Keratinocyte (primary cell): Measurements from ENCODE around the gene ADAMTS4. TPM values are rescaled to one million over a fixed set of nuclear protein-coding genes. Genes with fewer than 3 reads are reported as not detected.

ENCODE experiments used
- DNase-seq: peaks from one replicate; pipeline ENCODE4 v3.0.0-alpha.2; 2011; ENCODE audit warnings: low read depth, missing footprints, low spot score
- FAIRE-seq: peaks from 2 replicates; lab custom pipeline; 2011; peaks lifted over from hg19 to GRCh38; lab: Jason Lieb, UNC
- H2AFZ ChIP-seq: 2 replicates; pipeline ENCODE4 v1.6.0; 2012; ENCODE audit warnings: low read length, control low read depth, inconsistent platforms; ENCODE audit not compliant: control insufficient read depth
- H3K27ac ChIP-seq: 2 replicates; pipeline ENCODE4 v1.5.1; 2011; ENCODE audit warnings: low read length; ENCODE audit not compliant: control insufficient read depth, insufficient read depth
- H3K27me3 ChIP-seq: 3 replicates; pipeline ENCODE4 v1.6.0; 2011; ENCODE audit warnings: low read length; ENCODE audit not compliant: control insufficient read depth, insufficient read depth; ENCODE audit errors: extremely low read depth
- H3K36me3 ChIP-seq, 2 experiments: 2 replicates in 1 of 2; 3 replicates in 1 of 2; pipeline ENCODE4 v1.5.1; 2011; ENCODE audit warnings: low read length in 2 of 2, mild to moderate bottlenecking in 1 of 2; ENCODE audit not compliant: control insufficient read depth in 2 of 2, insufficient read depth in 2 of 2; ENCODE audit errors: extremely low read depth in 1 of 2
- H3K4me1 ChIP-seq: 3 replicates; pipeline ENCODE4 v1.5.1; 2011; ENCODE audit warnings: low read length; ENCODE audit not compliant: control insufficient read depth, insufficient read depth; ENCODE audit errors: extremely low read depth
- H3K4me2 ChIP-seq: 3 replicates; pipeline ENCODE4 v1.6.0; 2011; ENCODE audit warnings: low read depth, low read length; ENCODE audit not compliant: control insufficient read depth, insufficient read depth; ENCODE audit errors: extremely low read depth
- H3K4me3 ChIP-seq, 3 experiments: fragments of 200-600 bp in 1 of 3; sonication (generic) in 1 of 3; 2 replicates in 2 of 3; 3 replicates in 1 of 3; pipeline ENCODE4 v1.5.1; 2011 to 2016; ENCODE audit warnings: low read length in 3 of 3, mild to moderate bottlenecking in 3 of 3, control low read depth in 2 of 3, inconsistent platforms in 1 of 3, low read depth in 1 of 3, mixed read lengths in 1 of 3, mixed run types in 1 of 3, moderate library complexity in 1 of 3; ENCODE audit not compliant: control insufficient read depth in 2 of 3, insufficient read depth in 2 of 3; ENCODE audit errors: extremely low read depth in 1 of 3
- H3K79me2 ChIP-seq: 2 replicates; pipeline ENCODE4 v1.6.0; 2012; ENCODE audit warnings: low read length; ENCODE audit not compliant: control insufficient read depth, insufficient read depth
- H3K9ac ChIP-seq: 3 replicates; pipeline ENCODE4 v1.6.0; 2011; ENCODE audit warnings: low read length; ENCODE audit not compliant: control insufficient read depth, insufficient read depth; ENCODE audit errors: extremely low read depth
- H3K9me1 ChIP-seq: 3 replicates; pipeline ENCODE4 v1.6.0; 2011; ENCODE audit warnings: low read length; ENCODE audit not compliant: control insufficient read depth, insufficient read depth; ENCODE audit errors: extremely low read depth
- H3K9me3 ChIP-seq: 2 replicates; pipeline ENCODE4 v1.5.1; 2012; ENCODE audit warnings: low read depth, low read length; ENCODE audit not compliant: control insufficient read depth
- H4K20me1 ChIP-seq: 3 replicates; pipeline ENCODE4 v1.6.0; 2011; ENCODE audit warnings: low read length; ENCODE audit not compliant: control insufficient read depth, insufficient read depth; ENCODE audit errors: extremely low read depth
- CTCF ChIP-seq, 3 experiments: IDR thresholded peaks in 1 of 3; conservative IDR thresholded peaks in 1 of 3; optimal IDR thresholded peaks in 1 of 3; 2 replicates in 2 of 3; 3 replicates in 1 of 3; pipeline versions ENCODE3 to v1.5.1; 2011; ENCODE audit warnings: low read length in 3 of 3, mild to moderate bottlenecking in 3 of 3, moderate library complexity in 2 of 3, control low read depth in 1 of 3, inconsistent platforms in 1 of 3; ENCODE audit not compliant: insufficient read depth in 2 of 3; ENCODE audit errors: extremely low read depth in 1 of 3
- EZH2 ChIP-seq: IDR thresholded peaks from one replicate; pipeline ENCODE4 v1.6.1; 2012; ENCODE audit warnings: inconsistent platforms, mild to moderate bottlenecking, low read length, moderate library complexity
- dilution Hi-C: fragments of 300-500 bp; cut with MboI; formaldehyde crosslinking; loops from one replicate; pipeline ENCODE4 v1.7.0; 2020; ENCODE audit warnings: low sequenced_read_pairs; ENCODE audit not compliant: extremely low pct_ligation_motif_present
- polyA plus RNA-seq, 5 experiments: library from polyadenylated mRNA; depleted of rRNA in 3 of 5; stranded (reverse) in 3 of 5; stranded (forward) in 1 of 5; unstranded in 1 of 5; fragments of >200 nt; gene quantifications; 1 replicate in 1 of 5; 2 replicates in 3 of 5; 3 replicates in 1 of 5; pipeline versions ENCODE4 v1.2.1 to v1.2.3, GENCODE V29; 2011 to 2012; ENCODE audit warnings: missing spikeins in 2 of 5, low read depth in 1 of 5, low replicate concordance in 1 of 5
- small RNA-seq, 3 experiments: library from RNA; depleted of rRNA; stranded (forward); fragments of <200 nt; gene quantifications; one replicate each; pipeline ENCODE3, GENCODE V24; 2012; ENCODE audit warnings: low read depth in 3 of 3, low replicate concordance in 1 of 3; ENCODE audit not compliant: insufficient read length in 3 of 3

Gene ADAMTS4
- polyA plus RNA-seq, 1 donor (not counting 4 experiments of a cell fraction or from before 2014, with no cell fraction given): 0.35 TPM

- Histone ChIP-seq H2AFZ (no peak overlapping the region), H3K27me3 (no peaks in the 10 kb centered on the region), H3K27ac (no peak overlapping the region), H4K20me1 (no peaks in the 10 kb centered on the region), H3K4me2 (no peak overlapping the region), H3K9me3 (no peaks in the 10 kb centered on the region), H3K4me3 (no peak overlapping the region), H3K9me1 (no peaks in the 10 kb centered on the region), H3K79me2 (peaks cover 15% of the 10 kb centered on the region), H3K9ac (no peak overlapping the region), H3K4me1 (no peaks in the 10 kb centered on the region), H3K36me3 (no peaks in the 10 kb centered on the region)
- dilution Hi-C loops: no loop called here
- no peak for TF ChIP-seq CTCF (optimal IDR thresholded peaks at IDR 0.05 in 1 of 3, IDR thresholded peaks at IDR 0.05 in 1 of 3, conservative IDR thresholded peaks at IDR 0.05 in 1 of 3; ENCODE audit: extremely low read depth in 1 of 3, insufficient read depth in 2 of 3, low read length in 3 of 3)
- no peak for TF ChIP-seq EZH2
- no peak for DNase-seq
- no peak for FAIRE-seq
These were observed 61.0 kb downstream of the ADAMTS4 start for GRCh38 chr1:161137881-161138280.

Small RNA genes lying within 50 kb of the gene (small RNA-seq; reads per million reads assigned to genes)
- gene RF01225: 0 reads per million in 3 experiments

Other genes starting within 250 kb of the ADAMTS4 start
- 0.22 to 0.59 TPM (median 0.39 TPM) in 3 replicates for gene ITLN2, start 244.2 kb downstream of the ADAMTS4 start, polyA plus RNA-seq
- gene F11R, start 177.9 kb downstream of the ADAMTS4 start, polyA plus RNA-seq: 201 to 259 TPM (median 224 TPM) in 3 replicates
- 106 to 128 TPM (median 113 TPM) in 3 replicates for gene TSTD1, start 160.1 kb downstream of the ADAMTS4 start, polyA plus RNA-seq
- 25.1 to 40.7 TPM (median 31.6 TPM) in 3 replicates for gene USF1, start 153.1 kb downstream of the ADAMTS4 start, polyA plus RNA-seq
- gene ARHGAP30, start 129.2 kb downstream of the ADAMTS4 start, polyA plus RNA-seq: 0.05 to 0.45 TPM (median 0.16 TPM) in 3 replicates
- 6.0 to 19.0 TPM (median 8.6 TPM) in 3 replicates for gene NECTIN4, start 109.5 kb downstream of the ADAMTS4 start, polyA plus RNA-seq
- 0.32 to 0.73 TPM (median 0.54 TPM) in 3 replicates for gene KLHDC9, start 100.7 kb downstream of the ADAMTS4 start, polyA plus RNA-seq
- 106 to 228 TPM (median 184 TPM) in 3 replicates for gene PFDN2, start 81.0 kb downstream of the ADAMTS4 start, polyA plus RNA-seq
- gene NIT1, start 80.9 kb downstream of the ADAMTS4 start, polyA plus RNA-seq: 22.9 to 51.0 TPM (median 27.6 TPM) in 3 replicates
- gene DEDD, start 66.4 kb downstream of the ADAMTS4 start, polyA plus RNA-seq: 29.3 to 49.9 TPM (median 33.0 TPM) in 3 replicates
- gene UFC1, start 45.1 kb downstream of the ADAMTS4 start, polyA plus RNA-seq: 72.9 to 86.4 TPM (median 80.6 TPM) in 3 replicates
- 9.5 to 14.4 TPM (median 9.8 TPM) in 3 replicates for gene USP21, start 39.6 kb downstream of the ADAMTS4 start, polyA plus RNA-seq
- gene PPOX, start 32.6 kb downstream of the ADAMTS4 start, polyA plus RNA-seq: 12.2 to 24.6 TPM (median 17.1 TPM) in 3 replicates
- gene B4GALT3, start 21.5 kb downstream of the ADAMTS4 start, polyA plus RNA-seq: 19.1 to 24.8 TPM (median 21.1 TPM) in 3 replicates
- gene NDUFS2, start 3.3 kb upstream of the ADAMTS4 start, polyA plus RNA-seq: 105 to 136 TPM (median 135 TPM) in 3 replicates
- 0.51 to 1.2 TPM (median 0.62 TPM) in 3 replicates for gene FCER1G, start 16.2 kb upstream of the ADAMTS4 start, polyA plus RNA-seq
- not detected in 3 replicates for gene APOA2, start 24.6 kb upstream of the ADAMTS4 start, polyA plus RNA-seq
- gene TOMM40L, start 27.0 kb upstream of the ADAMTS4 start, polyA plus RNA-seq: 14.4 to 18.2 TPM (median 17.5 TPM) in 3 replicates
- gene NR1I3, start 39.1 kb upstream of the ADAMTS4 start, polyA plus RNA-seq: not detected in 3 replicates
- gene PCP4L1, start 59.7 kb upstream of the ADAMTS4 start, polyA plus RNA-seq: 0.04 to 0.24 TPM in 2 of 3 replicates, not detected in the other
- 0.19 to 0.45 TPM (median 0.45 TPM) in 3 replicates for gene MPZ, start 110.9 kb upstream of the ADAMTS4 start, polyA plus RNA-seq
- gene SDHC, start 115.3 kb upstream of the ADAMTS4 start, polyA plus RNA-seq: 362 to 518 TPM (median 401 TPM) in 3 replicates
- gene CFAP126, start 168.8 kb upstream of the ADAMTS4 start, polyA plus RNA-seq: not detected in 3 replicates